HG02678 (cell line): ENCODE results near the gene CAMK2B.

Source experiments
- ATAC-seq: cut with Tn5 transposase; IDR thresholded peaks from one replicate; pipeline ENCODE4 v1.9.1; 2021; ENCODE audit warnings: mild to moderate bottlenecking, moderate library complexity; ENCODE audit not compliant: unreplicated experiment

CAMK2B gene

GRCh38 chr7:44276571-44277221 lies 48.7 kb downstream of the CAMK2B start:
- ATAC-seq, result no peak

GRCh38 chr7:44275957-44276570 lies 49.3 kb downstream of the CAMK2B start:
- no peak for ATAC-seq

- no peak for ATAC-seq
These were observed 50.2 kb downstream of the CAMK2B start for GRCh38 chr7:44275146-44275545.

- ATAC-seq, result no peak
These were observed 50.8 kb downstream of the CAMK2B start for GRCh38 chr7:44274623-44274975.

GRCh38 chr7:44273681-44274622 lies 51.4 kb downstream of the CAMK2B start:
- no peak for ATAC-seq

GRCh38 chr7:44272981-44273380 lies 52.4 kb downstream of the CAMK2B start:
- no peak for ATAC-seq

- ATAC-seq, result no peak
These were observed 52.9 kb downstream of the CAMK2B start for GRCh38 chr7:44272456-44272855.

DNA sequence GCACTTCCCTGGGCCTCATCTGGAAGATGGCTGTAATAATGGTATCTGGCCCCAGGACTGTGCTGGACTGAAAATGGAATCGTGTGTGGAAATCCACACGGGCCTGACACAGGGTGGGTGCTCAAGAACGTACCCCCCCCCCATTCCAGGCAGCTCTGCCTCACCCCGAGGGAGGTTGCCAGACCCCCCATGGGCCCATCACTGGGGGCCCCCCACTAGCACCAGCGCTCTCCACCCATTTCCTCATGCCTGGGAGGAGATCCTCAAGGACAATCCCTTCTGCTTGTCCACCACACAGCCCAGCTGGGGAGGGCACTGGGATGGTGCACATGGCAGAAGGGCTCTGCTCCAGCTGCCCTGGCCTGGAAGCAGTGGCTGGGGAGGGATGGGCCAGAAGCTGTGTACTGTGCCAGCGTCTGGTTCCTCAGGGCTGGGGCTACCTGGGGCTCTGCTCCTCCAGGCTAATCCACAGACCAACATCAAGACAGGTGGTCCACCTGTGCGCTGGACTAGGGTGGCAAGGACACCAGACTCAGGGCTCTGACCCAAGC lies 55.4 kb downstream of the CAMK2B start:
- ATAC-seq, result no peak

DNA sequence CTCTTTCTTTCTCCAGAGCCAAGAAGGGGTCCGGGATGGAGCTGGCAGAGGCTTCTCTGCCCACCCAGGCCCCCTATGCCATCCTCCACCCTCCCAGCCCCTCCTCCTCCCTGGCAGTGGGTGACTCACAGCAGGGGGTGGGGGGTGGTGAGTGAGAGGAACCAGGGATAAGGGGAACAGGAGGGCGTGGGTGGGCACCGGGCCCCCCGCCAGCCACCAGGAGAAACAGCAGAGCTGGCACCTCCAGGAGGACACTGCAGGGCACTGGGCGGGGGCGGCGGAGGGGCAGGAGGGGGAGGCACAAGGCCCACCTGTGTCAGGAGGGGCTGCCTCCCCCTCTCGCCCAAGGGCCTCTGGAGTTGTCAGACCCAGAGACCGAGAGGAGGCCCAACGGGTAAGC lies 56.0 kb downstream of the CAMK2B start:
- no peak for ATAC-seq

- ATAC-seq, result no peak
These were observed 56.7 kb downstream of the CAMK2B start for GRCh38 chr7:44268671-44269070.

DNA sequence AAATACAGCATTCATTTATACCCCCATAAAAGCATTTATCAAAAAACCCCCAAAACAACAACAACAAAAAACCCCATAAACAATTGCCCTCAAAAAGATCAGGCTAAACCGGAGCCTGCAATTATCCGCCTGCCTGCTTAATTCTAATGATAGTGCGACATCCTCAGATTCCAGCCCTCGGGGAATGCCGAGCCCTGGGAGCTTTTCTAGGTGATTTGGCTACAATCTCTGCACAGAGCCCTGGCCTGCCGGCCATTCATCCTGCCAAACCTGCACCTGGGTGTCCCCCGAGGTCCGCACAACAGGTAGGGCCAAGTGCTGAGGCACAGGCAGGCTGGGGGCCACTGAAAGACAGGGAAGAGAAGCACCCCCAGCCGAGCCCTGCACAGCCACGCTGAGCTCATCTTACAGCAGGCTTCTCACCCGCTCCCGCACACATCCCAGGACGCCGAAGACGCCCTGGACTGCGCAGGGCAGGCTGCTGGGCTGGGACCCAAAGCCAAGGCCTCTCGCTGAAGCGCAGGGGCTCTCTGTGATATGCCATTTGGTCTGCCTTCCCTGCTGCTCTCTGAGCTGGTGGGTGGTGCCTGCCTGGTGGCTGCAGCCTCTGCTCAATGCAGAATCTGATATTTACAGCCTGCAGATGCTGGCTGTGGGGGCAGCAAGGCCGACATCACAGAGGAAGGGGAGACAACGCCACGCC lies 57.5 kb downstream of the CAMK2B start:
- no peak for ATAC-seq

- ATAC-seq, result no peak
These were observed 58.2 kb downstream of the CAMK2B start for GRCh38 chr7:44267178-44267577.

DNA sequence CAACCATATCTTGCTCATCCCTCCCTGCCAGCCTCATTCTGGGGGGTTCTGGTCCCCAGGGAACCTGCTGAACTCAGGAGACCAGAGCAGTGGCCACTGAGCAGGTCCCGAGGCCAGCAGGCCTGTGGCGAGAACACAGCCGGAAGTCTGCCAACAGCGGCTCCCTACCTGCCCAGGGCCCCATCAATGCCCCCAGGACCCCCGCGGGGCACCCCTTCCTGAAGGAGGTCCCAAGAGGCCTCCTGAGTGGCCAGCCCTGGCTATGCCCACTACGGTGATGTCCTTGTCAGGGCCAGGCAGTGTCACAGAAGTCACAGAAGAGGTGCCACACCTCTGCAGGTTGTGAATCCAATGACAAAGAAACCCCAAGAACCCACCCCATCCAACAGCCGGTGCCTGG lies 58.9 kb downstream of the CAMK2B start:
- no peak for ATAC-seq

DNA sequence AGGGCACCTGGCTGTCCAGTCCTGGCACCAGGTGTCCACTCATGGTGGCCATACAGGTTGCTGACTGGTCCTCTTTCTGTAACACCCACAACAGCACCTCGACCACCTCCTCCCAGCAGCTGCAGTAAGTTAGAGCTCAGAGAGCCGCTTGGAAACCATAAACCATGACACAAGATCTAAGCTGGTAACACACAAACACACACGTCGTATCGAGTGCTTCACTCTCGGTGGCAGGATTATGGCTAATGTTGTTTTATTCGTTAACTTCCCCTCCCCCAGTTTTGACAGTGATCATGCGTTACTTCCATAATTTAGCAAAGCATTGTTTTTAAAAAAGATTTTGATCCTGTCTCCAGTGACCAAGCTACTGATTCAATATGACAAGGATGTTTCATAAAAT lies 59.7 kb downstream of the CAMK2B start:
- ATAC-seq, result no peak

DNA sequence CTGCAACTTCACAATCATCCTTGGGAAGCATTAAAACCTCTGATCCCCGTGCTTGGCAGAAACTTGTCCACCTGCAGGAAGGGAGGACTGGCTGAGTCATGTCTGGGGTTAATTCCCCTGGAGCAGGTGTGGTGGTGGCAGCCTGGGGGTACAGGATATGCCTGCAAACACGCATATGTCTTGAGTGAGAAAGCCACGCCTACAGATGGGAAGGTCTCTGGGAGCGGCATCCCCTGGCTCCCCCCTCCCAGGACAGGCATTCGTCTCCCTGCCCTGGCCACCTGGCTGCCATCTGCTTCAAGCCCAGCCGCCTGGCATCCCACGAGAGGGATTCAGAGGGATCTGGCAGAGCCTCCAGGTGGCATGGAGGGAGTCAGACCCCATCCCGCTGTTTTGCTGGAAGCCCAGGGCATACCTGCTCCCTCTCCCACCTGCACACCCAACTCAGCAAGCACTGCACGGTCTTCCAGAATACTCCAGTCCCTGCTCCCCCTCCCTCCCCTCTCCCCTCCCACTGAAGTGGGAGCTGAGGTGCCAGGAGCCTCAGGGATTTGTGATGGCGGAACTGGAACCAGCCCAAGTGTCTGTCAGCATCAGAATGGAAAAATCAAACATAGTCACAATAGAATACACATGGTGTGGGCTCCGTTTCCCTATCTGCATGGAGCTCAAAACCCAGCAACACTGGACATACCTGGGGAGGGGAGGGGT lies 61.0 kb downstream of the CAMK2B start:
- ATAC-seq, result no peak

GRCh38 chr7:44263326-44264082 lies 61.9 kb downstream of the CAMK2B start:
- ATAC-seq, result no peak

DNA sequence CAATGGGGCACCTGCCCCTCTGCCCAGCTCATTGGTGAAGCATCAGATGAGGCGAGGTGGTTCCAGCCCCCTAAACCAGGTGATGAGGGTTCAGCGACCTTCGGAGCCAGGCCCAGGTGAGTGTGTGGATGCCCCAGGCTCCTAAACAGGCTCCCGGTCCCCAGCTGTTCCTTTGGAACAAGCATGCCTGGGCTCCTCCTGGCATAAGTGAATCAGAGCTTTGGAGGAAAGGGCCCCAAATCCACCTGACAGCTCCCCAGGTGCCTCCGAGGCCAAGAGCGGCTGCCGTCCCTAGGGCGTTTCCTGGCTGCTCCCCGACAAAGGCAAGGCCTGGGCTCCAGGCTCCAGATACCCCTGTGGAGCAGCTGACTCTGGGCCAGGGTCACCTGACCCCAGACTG lies 63.4 kb downstream of the CAMK2B start:
- ATAC-seq, result no peak

GRCh38 chr7:44261240-44261639 lies 64.2 kb downstream of the CAMK2B start:
- no peak for ATAC-seq

GRCh38 chr7:44259547-44260457 lies 65.6 kb downstream of the CAMK2B start:
- ATAC-seq, result no peak
